Activated T-helper 17 cell treated with anti-CD3 and anti-CD28 coated beads, Interleukin-2, amount 50 U/mL, for 72 hours (primary cell): ENCODE data around the gene HOXD4. TPM values are rescaled to one million over a fixed set of nuclear protein-coding genes. Genes with fewer than 3 reads are reported as not detected.

Experiments used
- ATAC-seq: fragments of 150-1000 bp; cut with Tn5 transposase; replicated peaks from 2 replicates; pipeline ENCODE4 v1.10.0; 2021; ENCODE audit warnings: mild to moderate bottlenecking, moderate library complexity
- H3K27ac Mint-ChIP-seq: one replicate; pipeline ENCODE4 v1.8.0; 2022; ENCODE audit warnings: mixed read lengths
- H3K27me3 Mint-ChIP-seq: one replicate; pipeline ENCODE4 v1.8.0; 2022; ENCODE audit warnings: mixed read lengths
- H3K36me3 Mint-ChIP-seq: one replicate; pipeline ENCODE4 v1.8.0; 2022; ENCODE audit warnings: low read depth, mild to moderate bottlenecking, mixed read lengths
- H3K4me1 Mint-ChIP-seq: one replicate; pipeline ENCODE4 v1.8.0; 2022; ENCODE audit warnings: mixed read lengths
- H3K4me3 Mint-ChIP-seq: one replicate; pipeline ENCODE4 v1.8.0; 2022; ENCODE audit warnings: mild to moderate bottlenecking, mixed read lengths
- H3K9me3 Mint-ChIP-seq: one replicate; pipeline ENCODE4 v1.8.0; 2022; ENCODE audit warnings: mixed read lengths
- total RNA-seq, 2 donors: library from RNA; stranded (reverse); gene quantifications; one replicate each; pipeline ENCODE4 v1.2.3, GENCODE V29; 2022

Gene HOXD4
- total RNA-seq, 2 donors from 2014 or later = not detected

DNA sequence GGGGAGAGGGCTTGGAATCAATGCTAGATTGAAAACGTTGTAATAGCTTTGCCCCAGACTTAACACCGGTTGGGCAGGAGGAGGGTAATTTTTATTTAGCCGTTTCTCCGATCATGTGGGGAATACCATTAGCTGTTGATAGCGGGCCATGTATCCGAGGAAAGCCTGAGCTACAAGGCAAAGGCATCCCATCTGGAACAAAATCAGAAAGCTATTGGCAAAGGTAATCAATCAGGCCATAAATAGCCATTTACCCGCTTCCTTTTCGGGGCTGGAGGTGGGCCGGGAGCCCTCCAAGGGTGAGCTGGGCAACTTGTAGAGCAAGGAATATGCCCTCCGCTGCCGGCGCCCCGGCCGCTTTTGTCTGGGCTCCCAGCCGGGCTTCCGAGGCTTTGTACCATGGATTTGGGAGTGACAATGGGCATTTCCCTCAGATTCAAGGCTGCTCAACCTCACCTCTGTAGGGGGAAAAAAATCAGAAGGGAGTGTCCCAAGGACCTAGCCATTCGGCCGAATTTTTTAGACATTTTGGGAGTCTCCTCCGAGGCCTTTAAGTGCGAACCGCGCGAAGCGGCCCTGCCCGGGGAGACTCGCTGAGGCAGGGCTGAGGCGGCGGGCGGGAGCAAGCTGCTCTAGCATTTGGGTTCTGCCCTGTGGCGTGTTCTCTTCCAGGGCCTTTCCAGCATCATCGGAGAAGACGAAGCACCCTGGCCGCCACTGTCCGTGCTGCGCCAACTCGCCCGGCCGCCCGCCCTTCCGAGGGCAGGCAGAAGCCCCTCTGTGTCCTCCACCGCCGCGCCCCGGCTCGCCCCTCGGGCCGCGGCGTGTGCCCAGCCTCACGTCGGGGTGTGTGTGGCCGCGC, 29.9 kb upstream of the HOXD4 start:
- peaks cover 7% of the 10 kb centered on the region for H3K36me3 Mint-ChIP-seq
- ATAC-seq = no peak
- H3K4me1 Mint-ChIP-seq = peaks cover 8% of the 10 kb centered on the region
- H3K27ac Mint-ChIP-seq = no peak overlapping the region
- H3K9me3 Mint-ChIP-seq = no peaks in the 10 kb centered on the region
- no peak overlapping the region for H3K4me3 Mint-ChIP-seq
- H3K27me3 Mint-ChIP-seq = peaks cover 72% of the 10 kb centered on the region

DNA sequence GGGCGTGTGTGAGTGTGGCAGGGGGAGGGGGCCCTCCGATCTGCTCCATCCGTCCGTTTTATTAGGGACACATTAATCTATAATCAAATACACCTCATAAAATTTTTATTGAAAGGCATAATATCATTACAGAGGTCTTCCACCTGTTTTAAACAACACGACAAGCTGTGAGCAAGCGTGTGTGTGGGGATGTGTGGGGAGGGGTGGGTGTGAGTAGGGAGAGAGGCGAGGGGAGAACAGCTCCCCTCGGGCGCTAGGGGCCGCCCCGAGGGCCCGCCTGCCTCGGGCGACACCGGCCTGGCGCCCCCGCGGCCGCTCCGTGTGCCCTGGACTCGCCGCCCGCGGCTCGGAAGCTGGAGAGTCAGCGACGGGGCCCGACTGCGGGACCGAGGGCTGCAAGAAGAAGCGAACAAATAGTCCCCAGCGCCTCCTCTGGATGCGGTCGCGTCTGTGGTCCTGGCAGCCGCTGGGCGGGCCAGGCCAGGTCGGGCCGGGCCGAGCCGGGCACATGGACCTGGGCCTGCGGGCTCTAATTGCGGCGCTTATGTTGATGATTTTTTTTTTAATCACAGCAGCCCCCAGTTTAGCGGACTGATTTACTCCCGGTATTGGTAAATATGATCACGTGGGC, 29.2 kb upstream of the HOXD4 start:
- Mint-ChIP-seq H3K4me1 (peaks cover 8% of the 10 kb centered on the region), H3K36me3 (peaks cover 7% of the 10 kb centered on the region), H3K27me3 (peaks cover 69% of the 10 kb centered on the region), H3K27ac (no peak overlapping the region), H3K4me3 (no peak overlapping the region), H3K9me3 (no peaks in the 10 kb centered on the region)
- ATAC-seq = no peak

DNA sequence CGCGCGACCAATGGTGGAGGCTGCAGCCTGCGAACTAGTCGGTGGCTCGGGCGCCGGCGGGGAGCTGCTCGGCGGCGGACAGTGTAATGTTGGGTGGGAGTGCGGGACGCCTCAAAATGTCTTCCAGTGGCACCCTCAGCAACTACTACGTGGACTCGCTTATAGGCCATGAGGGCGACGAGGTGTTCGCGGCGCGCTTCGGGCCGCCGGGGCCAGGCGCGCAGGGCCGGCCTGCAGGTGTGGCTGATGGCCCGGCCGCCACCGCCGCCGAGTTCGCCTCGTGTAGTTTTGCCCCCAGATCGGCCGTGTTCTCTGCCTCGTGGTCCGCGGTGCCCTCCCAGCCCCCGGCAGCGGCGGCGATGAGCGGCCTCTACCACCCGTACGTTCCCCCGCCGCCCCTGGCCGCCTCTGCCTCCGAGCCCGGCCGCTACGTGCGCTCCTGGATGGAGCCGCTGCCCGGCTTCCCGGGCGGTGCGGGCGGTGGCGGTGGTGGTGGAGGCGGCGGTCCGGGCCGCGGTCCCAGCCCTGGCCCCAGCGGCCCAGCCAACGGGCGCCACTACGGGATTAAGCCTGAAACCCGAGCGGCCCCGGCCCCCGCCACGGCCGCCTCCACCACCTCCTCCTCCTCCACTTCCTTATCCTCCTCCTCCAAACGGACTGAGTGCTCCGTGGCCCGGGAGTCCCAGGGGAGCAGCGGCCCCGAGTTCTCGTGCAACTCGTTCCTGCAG, 28.5 kb upstream of the HOXD4 start, which contains the start of gene HOXD9:
Gene HOXD9, plus strand, starts transcription at position 37 of the 728 bp plus-strand sequence. Its CDS starts 50 bp downstream, at position 87.
- Mint-ChIP-seq H3K9me3 (no peaks in the 10 kb centered on the region), H3K27me3 (peaks cover 70% of the 10 kb centered on the region), H3K36me3 (peaks cover 7% of the 10 kb centered on the region), H3K27ac (no peak within 1 kb of the TSS), H3K4me3 (peak within 1 kb of the TSS; percentile 12), H3K4me1 (peaks cover 8% of the 10 kb centered on the region)
- ATAC-seq = no peak

DNA sequence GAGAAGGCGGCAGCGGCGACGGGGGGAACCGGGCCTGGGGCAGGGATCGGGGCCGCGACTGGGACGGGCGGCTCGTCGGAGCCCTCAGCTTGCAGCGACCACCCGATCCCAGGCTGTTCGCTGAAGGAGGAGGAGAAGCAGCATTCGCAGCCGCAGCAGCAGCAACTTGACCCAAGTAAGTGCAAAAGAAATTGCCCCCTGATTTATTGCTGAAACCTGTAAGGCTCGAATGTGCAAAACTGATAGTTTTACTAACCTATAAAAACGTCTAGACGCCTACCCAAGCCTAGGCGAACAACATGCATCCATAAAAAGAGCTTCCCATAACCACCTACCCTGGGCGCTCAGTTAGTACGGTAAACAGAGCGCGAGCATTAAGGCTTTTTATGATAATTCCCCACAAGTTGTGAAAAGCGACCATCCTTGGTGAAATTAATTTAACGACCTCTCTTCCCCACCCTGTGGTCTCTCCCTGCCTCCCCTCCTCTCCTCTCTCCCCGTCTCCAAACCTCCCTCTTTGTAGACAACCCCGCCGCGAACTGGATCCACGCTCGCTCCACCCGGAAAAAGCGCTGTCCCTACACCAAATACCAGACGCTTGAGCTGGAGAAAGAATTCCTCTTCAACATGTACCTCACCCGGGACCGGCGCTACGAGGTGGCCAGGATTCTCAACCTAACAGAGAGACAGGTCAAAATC, 27.8 kb upstream of the HOXD4 start:
- H3K4me3 Mint-ChIP-seq = peak overlapping the region; percentile 12
- H3K27ac Mint-ChIP-seq = no peak overlapping the region
- H3K4me1 Mint-ChIP-seq = peaks cover 5% of the 10 kb centered on the region
- ATAC-seq = no peak
- peaks cover 14% of the 10 kb centered on the region for H3K36me3 Mint-ChIP-seq
- H3K27me3 Mint-ChIP-seq = peaks cover 70% of the 10 kb centered on the region
- no peaks in the 10 kb centered on the region for H3K9me3 Mint-ChIP-seq

DNA sequence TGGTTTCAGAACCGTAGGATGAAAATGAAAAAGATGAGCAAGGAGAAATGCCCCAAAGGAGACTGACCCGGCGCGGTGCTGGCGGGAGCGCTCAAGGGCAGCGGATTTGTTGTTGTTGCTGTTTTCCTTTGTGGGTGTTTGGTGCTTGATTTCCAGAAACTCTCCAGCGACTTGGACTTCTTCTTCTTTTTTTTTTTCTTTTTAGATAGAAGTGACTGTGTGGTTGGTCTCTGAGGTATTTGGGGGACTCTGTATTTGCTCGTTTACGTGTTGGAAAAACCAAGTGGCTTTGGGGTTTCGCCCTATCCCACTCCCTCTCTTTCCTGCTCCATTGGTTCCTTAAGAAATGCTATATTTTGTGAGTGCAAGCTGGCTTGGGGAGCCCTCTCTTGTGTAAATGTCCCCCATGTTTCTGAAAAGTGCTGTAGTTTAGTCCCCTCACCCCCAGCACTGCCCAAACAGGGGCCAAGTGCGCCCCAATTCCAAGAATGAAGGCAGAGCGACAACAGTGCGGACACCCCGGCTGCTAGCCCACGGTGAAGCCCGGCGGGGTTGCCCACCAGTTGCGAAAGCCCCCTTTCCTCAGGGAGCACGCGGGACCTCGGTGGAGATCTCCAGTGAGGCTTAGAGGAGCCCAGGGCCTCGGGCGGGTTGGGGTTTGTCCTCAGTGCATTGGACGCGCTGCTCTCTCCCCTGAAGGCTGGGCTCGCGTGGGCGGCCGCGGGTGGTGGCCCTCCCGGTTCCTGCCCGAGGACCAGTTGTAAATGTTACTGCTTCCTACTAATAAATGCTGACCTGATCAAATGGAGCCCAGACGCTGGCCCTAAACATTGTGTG, 27.0 kb upstream of the HOXD4 start:
- Mint-ChIP-seq H3K4me3 (peak overlapping the region; percentile 12), H3K27ac (no peak overlapping the region), H3K27me3 (peaks cover 70% of the 10 kb centered on the region), H3K4me1 (no peaks in the 10 kb centered on the region), H3K9me3 (no peaks in the 10 kb centered on the region), H3K36me3 (peaks cover 15% of the 10 kb centered on the region)
- ATAC-seq = no peak

DNA sequence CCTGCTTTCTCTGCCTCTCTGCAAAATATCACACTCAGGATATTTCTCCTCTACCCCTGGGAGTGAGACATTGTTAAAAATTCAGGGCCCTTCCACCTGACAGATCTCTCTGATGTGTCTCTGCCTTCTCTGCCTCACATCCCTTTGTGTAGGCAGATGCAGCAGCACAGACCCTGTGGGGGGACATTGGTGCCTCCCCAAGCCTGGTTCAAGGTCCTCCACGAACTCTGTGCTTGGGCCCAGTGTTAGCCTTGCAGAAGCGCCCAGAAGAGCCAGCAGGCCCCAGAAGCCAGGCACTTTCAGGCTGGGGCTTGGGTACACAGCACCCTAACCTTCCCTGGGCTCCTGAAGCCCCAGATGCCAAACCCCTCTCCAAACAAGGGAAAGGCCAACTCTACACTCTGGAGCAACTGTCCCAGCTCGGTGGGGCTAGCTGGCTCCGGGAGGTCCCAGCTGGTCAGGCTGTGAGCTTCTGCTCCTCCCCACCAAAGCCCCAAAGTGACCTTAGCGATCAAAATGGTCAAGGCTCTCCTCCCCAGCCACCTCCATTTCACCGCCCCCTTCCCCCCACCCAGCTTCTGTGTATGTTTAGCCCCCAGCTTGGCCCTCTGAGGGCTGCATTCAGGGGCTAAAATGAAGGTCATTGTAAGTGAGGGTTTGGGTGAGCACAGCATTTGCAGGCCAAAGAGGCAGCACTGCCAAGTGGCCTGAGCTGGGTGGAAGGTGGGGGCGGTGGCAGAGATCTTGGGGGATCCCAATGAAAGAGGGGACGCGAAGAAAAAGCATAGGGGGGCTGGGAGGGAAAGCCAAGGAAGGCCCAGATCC, 26.2 kb upstream of the HOXD4 start:
- ATAC-seq = no peak
- Mint-ChIP-seq H3K27ac (no peak overlapping the region), H3K9me3 (no peaks in the 10 kb centered on the region), H3K27me3 (peaks cover 62% of the 10 kb centered on the region), H3K4me1 (no peaks in the 10 kb centered on the region), H3K36me3 (peaks cover 9% of the 10 kb centered on the region), H3K4me3 (no peak overlapping the region)

DNA sequence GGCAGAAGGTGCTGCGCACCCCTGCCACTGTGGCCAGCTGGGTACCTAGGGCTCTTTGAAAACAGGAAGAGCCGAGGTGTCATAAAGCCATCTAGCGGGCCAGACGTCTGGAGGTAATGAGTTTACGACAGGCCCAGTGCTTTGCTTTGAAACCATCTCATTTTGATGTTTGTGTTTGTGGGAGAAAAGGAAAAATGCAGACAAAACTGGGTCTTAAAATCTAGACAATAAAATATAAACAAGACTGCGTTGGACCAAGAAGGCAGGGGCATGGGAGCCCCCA, 25.6 kb upstream of the HOXD4 start:
- Mint-ChIP-seq H3K27me3 (peaks cover 57% of the 10 kb centered on the region), H3K36me3 (peaks cover 10% of the 10 kb centered on the region), H3K9me3 (no peaks in the 10 kb centered on the region), H3K4me1 (no peaks in the 10 kb centered on the region), H3K4me3 (no peak overlapping the region), H3K27ac (no peak overlapping the region)
- no peak for ATAC-seq

DNA sequence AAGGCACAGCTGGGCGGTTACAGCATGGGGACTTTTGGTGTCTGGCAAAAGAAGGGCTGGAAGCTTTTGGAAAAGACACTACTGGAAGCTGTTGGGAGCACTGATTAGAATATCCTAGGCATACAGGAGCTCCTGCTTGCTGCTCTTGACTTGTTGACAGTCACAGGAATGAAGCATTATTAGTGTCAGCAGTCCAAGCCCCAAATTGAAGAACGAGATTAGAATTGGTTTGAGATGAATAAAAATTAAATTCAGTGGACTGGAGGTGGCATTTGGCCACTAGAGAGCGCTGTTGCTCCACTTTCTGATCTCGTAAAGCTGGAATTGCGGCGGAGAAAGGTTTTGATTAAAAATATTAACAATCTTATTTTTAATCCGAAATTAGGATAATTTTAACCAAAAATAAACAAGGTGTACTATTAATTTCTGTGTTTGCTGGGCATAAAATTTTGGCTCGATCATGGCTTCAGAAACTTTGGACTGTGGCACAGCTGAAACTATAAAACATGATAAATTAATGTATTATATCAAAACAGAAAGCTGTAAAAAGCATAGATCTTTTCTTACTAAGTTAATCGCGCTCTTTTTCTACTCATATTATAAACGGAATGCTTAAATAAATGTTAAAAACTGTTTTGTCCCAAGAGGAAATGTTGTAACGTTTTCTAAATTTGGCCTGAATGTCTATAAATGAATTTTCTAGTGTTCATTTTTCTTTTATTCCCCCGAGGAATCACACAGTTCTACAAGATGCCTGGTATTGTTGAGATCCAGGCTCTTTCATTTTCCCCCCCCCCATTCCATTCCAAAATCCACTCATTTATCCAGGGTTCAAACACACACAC, 24.2 kb upstream of the HOXD4 start:
- H3K9me3 Mint-ChIP-seq = no peaks in the 10 kb centered on the region
- H3K36me3 Mint-ChIP-seq = peaks cover 18% of the 10 kb centered on the region
- peaks cover under 1% of the 10 kb centered on the region for H3K4me1 Mint-ChIP-seq

DNA sequence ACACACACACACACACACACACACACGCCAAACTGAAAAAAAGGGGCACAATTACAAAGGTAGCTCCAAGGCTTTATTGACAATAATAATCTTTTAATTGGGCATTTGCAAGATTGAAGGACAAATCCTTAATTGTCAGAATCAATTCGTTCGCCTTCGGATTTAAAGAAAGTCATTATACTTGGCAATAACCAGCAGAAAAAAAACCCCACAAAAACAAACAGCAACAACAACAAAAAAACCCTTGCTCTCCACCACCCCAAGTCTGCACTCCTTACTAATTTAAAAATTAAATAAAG, 23.6 kb upstream of the HOXD4 start:
- Mint-ChIP-seq H3K4me1 (peaks cover 4% of the 10 kb centered on the region), H3K36me3 (peaks cover 23% of the 10 kb centered on the region), H3K4me3 (no peak overlapping the region), H3K27me3 (peaks cover 71% of the 10 kb centered on the region), H3K27ac (no peak overlapping the region), H3K9me3 (no peaks in the 10 kb centered on the region)
- no peak for ATAC-seq

More for the DNA sequence above, 24.2 kb upstream of the HOXD4 start:
- H3K27me3 Mint-ChIP-seq = peaks cover 66% of the 10 kb centered on the region
- ATAC-seq = no peak
- no peak overlapping the region for H3K4me3 Mint-ChIP-seq
- H3K27ac Mint-ChIP-seq = no peak overlapping the region

DNA sequence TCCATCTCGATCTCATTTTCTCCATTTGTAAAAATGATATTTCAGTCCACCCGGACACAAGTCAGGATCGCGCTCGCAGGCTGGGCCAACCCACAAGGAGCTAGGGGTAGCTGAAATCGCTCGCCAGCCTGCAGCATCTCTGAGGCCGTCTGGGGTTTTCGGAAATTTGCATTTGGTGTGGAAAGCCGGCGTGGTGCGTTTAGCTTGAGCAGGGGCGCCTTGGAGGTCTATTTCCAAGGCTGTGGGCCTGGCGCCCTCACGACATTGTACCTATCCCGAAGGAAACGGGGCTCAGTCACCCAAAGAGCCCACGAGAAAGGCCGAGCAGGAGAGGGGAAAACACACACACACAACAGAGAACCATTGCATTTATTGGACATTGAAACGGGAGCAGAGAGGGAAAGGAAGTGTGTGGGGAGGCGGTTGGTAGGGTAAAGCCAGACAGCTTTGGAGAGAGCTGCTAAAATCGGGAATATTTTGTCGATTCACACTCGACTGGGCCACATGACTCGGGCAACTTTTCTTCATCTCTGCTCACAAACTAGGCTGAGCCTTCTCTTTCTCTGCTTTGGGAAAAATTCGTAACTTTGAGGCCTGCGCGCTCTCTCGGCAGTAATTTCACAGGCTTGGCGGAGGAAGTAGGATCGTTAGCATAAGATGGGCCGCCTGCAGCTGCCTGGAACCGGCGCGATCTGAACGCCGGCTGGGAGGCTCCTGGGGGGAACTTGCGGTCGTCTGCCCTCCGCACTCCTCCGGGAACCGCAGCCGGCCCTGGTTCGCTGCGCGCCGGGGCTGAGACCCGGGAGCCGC, 23.0 kb upstream of the HOXD4 start:
- H3K4me3 Mint-ChIP-seq = peak overlapping the region; percentile 19
- H3K27ac Mint-ChIP-seq = no peak overlapping the region
- peaks cover 23% of the 10 kb centered on the region for H3K36me3 Mint-ChIP-seq
- no peaks in the 10 kb centered on the region for H3K9me3 Mint-ChIP-seq
- peaks cover 74% of the 10 kb centered on the region for H3K27me3 Mint-ChIP-seq
- H3K4me1 Mint-ChIP-seq = peaks cover 4% of the 10 kb centered on the region
- no peak for ATAC-seq

DNA sequence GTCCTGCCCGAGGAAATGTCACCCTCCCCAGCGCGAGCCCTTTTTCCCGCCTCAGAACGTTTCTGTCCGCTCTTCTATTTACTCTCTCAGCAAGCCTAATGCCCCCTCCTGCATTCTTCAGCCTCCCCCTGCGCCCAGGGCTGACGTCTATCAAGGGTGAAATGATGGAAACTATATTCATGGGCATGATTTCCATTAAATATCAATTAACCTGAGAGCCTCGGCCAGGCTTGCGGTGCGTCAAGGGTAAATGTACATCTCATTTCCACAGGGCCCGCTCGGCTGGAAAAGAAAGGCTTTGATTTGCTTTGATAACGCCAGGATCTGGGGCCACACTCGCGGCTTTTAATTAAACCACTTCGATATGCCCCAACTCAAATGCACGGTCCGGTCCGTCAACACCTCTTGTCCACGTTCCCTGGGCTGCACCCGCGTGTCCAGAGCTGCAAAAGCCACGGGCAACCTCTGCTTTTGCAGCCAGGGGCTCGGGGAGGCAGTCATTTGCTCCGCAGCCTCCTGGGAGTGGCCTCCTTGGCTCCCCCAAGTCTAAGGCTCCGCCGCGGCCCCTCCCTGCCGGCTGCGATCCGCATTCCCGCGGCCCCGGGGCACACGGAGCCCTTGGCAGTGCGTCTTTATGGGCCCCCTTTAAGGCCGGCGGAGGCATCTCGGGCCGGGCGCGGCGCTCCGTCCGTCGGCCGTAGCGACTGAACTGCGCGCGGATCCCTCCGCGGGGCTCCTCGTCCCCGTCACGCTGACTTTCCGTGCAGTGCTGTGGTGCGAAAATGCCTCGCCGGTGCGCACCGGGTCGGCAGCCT, 22.2 kb upstream of the HOXD4 start, which contains the start of gene HOXD8:
Gene HOXD8, plus strand, starts transcription at position 724 of the 815 bp plus-strand sequence. CDS start 662 bp downstream, outside the sequence.
- peaks cover 75% of the 10 kb centered on the region for H3K27me3 Mint-ChIP-seq
- peaks cover 23% of the 10 kb centered on the region for H3K36me3 Mint-ChIP-seq
- no peak for ATAC-seq
- no peaks in the 10 kb centered on the region for H3K9me3 Mint-ChIP-seq
- H3K4me3 Mint-ChIP-seq = peak within 1 kb of the TSS; percentile 75
- H3K27ac Mint-ChIP-seq = no peak within 1 kb of the TSS
- peaks cover 4% of the 10 kb centered on the region for H3K4me1 Mint-ChIP-seq
